CD14-positive monocyte (primary cell): ENCODE results near the gene AOPEP. TPM values are rescaled to one million over a fixed set of nuclear protein-coding genes. Genes with fewer than 3 reads are reported as not detected.

Experiments
- DNase-seq, 3 donors: peaks; one replicate each; pipeline ENCODE4 v3.0.0-alpha.2; 2011 to 2022
- H2AFZ ChIP-seq: 2 replicates; pipeline ENCODE4 v1.6.0; 2012; ENCODE audit warnings: mild to moderate bottlenecking, low read depth, low read length, inconsistent platforms; ENCODE audit not compliant: insufficient read depth, poor library complexity, severe bottlenecking
- H3K27ac ChIP-seq, 2 donors: 1 replicate in 1 of 2; 2 replicates in 1 of 2; pipeline ENCODE4 v1.5.1; 2012 to 2013; ENCODE audit warnings: low read length in 2 of 2, control low read depth in 1 of 2, inconsistent platforms in 1 of 2, low read depth in 1 of 2, mild to moderate bottlenecking in 1 of 2
- H3K27me3 ChIP-seq, 2 donors: one replicate each; pipeline versions ENCODE4 v1.6.0 to v1.6.1; 2011 to 2013; ENCODE audit warnings: low read length in 2 of 2; ENCODE audit not compliant: control insufficient read depth in 2 of 2, insufficient read depth in 2 of 2
- H3K36me3 ChIP-seq, 2 donors: replicated peaks in 1 of 2; 1 replicate in 1 of 2; 2 replicates in 1 of 2; pipeline versions ENCODE4 v1.5.1 to v1.6.1; 2012 to 2013; ENCODE audit warnings: low read length in 2 of 2, control low read depth in 1 of 2, inconsistent platforms in 1 of 2, mild to moderate bottlenecking in 1 of 2; ENCODE audit not compliant: insufficient read depth in 2 of 2, control insufficient read depth in 1 of 2
- H3K4me1 ChIP-seq, 2 donors: 1 replicate in 1 of 2; 2 replicates in 1 of 2; pipeline versions ENCODE4 v1.5.1 to v1.6.1; 2012 to 2013; ENCODE audit warnings: low read length in 2 of 2, control low read depth in 1 of 2, inconsistent platforms in 1 of 2, mild to moderate bottlenecking in 1 of 2, moderate library complexity in 1 of 2; ENCODE audit not compliant: insufficient read depth in 2 of 2, control insufficient read depth in 1 of 2
- H3K4me2 ChIP-seq: replicated peaks from 2 replicates; pipeline ENCODE3; 2012; ENCODE audit warnings: low read length, moderate library complexity, mild to moderate bottlenecking; ENCODE audit not compliant: poor library complexity, severe bottlenecking; ENCODE audit errors: extremely low read depth
- H3K4me3 ChIP-seq, 3 experiments: fragments of 200-600 bp in 1 of 3; sonication (generic) in 1 of 3; replicated peaks in 1 of 3; 1 replicate in 2 of 3; 2 replicates in 1 of 3; pipeline ENCODE4 v1.5.1; 2011 to 2013; ENCODE audit warnings: low read length in 3 of 3, mild to moderate bottlenecking in 3 of 3, control low read depth in 2 of 3, low read depth in 2 of 3, inconsistent platforms in 1 of 3, moderate library complexity in 1 of 3
- H3K79me2 ChIP-seq: 2 replicates; pipeline ENCODE4 v1.6.0; 2012; ENCODE audit warnings: mild to moderate bottlenecking, control low read depth, inconsistent platforms, low read length, moderate library complexity; ENCODE audit not compliant: insufficient read depth
- H3K9ac ChIP-seq: 2 replicates; pipeline ENCODE4 v1.6.0; 2017; ENCODE audit warnings: low read length, mild to moderate bottlenecking; ENCODE audit not compliant: insufficient read depth, poor library complexity, severe bottlenecking
- H3K9me3 ChIP-seq, 2 donors: replicated peaks in 1 of 2; 1 replicate in 1 of 2; 2 replicates in 1 of 2; pipeline versions ENCODE4 v1.5.1 to v1.6.1; 2012 to 2013; ENCODE audit warnings: low read length in 2 of 2, control low read depth in 1 of 2; ENCODE audit not compliant: control insufficient read depth in 1 of 2, insufficient read depth in 1 of 2
- H4K20me1 ChIP-seq: 2 replicates; pipeline ENCODE4 v1.6.0; 2012; ENCODE audit warnings: mild to moderate bottlenecking, low read length, control low read depth, moderate library complexity; ENCODE audit not compliant: insufficient read depth
- H3K27ac Mint-ChIP-seq, 7 donors: one replicate each; pipeline ENCODE4 v1.8.0; 2020; ENCODE audit warnings: mild to moderate bottlenecking in 7 of 7, mixed read lengths in 7 of 7, moderate library complexity in 6 of 7, inconsistent platforms in 2 of 7
- H3K27me3 Mint-ChIP-seq, 3 donors: one replicate each; pipeline ENCODE4 v1.8.0; 2021 to 2022; ENCODE audit warnings: low read depth in 3 of 3, mild to moderate bottlenecking in 3 of 3, mixed read lengths in 3 of 3, moderate library complexity in 3 of 3, inconsistent platforms in 1 of 3
- H3K36me3 Mint-ChIP-seq, 2 donors: one replicate each; pipeline ENCODE4 v1.8.0; 2020; ENCODE audit warnings: mixed read lengths in 2 of 2, inconsistent platforms in 1 of 2, mild to moderate bottlenecking in 1 of 2
- H3K4me1 Mint-ChIP-seq: one replicate; pipeline ENCODE4 v1.8.0; 2020; ENCODE audit warnings: mild to moderate bottlenecking, mixed read lengths
- H3K4me3 Mint-ChIP-seq, 2 donors: one replicate each; pipeline ENCODE4 v1.8.0; 2020; ENCODE audit warnings: mild to moderate bottlenecking in 2 of 2, mixed read lengths in 2 of 2, moderate library complexity in 1 of 2
- H3K9me3 Mint-ChIP-seq, 7 donors: one replicate each; pipeline ENCODE4 v1.8.0; 2020 to 2022; ENCODE audit warnings: mixed read lengths in 7 of 7, mild to moderate bottlenecking in 6 of 7, moderate library complexity in 6 of 7, inconsistent platforms in 2 of 7
- WGBS: methylation state at CpG from one replicate; pipeline ENCODE4 v1.1.5; 2013; ENCODE audit warnings: missing lambda C conversion rate; ENCODE audit not compliant: insufficient coverage; 5-methylcytosine and 5-hydroxymethylcytosine counted together
- intact Hi-C, 2 donors: fragments of 100-400 bp; cut with micrococcal nuclease; formaldehyde crosslinking; loops; one replicate each; pipeline versions ENCODE4 v1.15.0 to v1.15.1; 2023
- polyA plus RNA-seq, 3 donors: library from polyadenylated mRNA; depleted of rRNA in 1 of 3; unstranded in 2 of 3; stranded (reverse) in 1 of 3; fragments of 300-500 nt in 2 of 3; fragments of >200 nt in 1 of 3; fragmentation: Illumina TruSeq in 2 of 3; gene quantifications; 1 replicate in 2 of 3; 2 replicates in 1 of 3; pipeline ENCODE4 v1.2.3, GENCODE V29; 2012 to 2021
- TF ChIP-seq, protein P1 (sequence below): fragments of 200-600 bp; IDR thresholded peaks from one replicate; pipeline ENCODE4 v1.8.0; 2022; ENCODE audit warnings: antibody characterized with exemption, mild to moderate bottlenecking

AOPEP gene
- polyA plus RNA-seq, 3 donors, result 3.0 to 4.1 (median 3.1) TPM

DNA sequence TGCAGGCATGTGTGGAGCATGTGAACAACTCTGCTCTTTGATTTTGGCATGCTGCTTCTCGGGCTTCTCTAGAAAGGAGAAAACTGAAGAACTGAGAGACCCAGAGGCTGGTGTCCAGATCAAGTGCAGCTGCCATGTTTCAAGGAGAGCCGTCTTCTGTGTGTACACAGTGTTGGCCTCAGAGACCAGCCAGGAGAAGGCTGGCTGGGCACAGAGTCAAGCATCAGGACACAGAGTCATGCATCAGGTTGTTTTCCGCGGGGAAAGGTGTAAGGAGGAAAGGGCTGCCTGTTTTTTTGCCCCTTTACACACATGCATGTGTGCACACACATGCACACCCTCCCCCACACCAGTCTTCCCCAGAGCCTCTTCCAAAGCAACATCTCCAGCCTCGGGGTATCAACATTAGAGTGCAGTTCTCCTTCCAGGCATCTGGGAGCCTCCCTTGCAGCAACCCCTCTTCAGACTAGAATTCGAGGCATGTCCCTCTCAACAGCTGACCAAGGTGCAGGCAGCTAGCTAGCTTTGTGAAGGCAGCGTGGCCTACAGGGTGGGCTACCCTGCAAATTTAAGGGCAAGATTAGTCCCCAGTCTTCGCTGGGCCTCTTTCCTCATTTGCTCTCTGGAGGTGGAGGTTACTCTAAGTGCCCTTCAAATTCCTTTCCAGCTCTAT is 180.9 kb downstream of the AOPEP start:
- intact Hi-C loops, result no loop called here
- Mint-ChIP-seq H3K27me3 (no peaks in the 10 kb centered on the region), H3K9me3 (peaks cover 0 to 4% (median 0%) of the 10 kb centered on the region in 7 donors), H3K4me1 (peaks cover 11% of the 10 kb centered on the region), H3K4me3 (no peak overlapping the region), H3K36me3 (peaks cover 0 to 3% of the 10 kb centered on the region in 2 donors), H3K27ac (peak overlapping the region in 1 of 7 donors; percentile 50)
- TF ChIP-seq, protein P1, sequence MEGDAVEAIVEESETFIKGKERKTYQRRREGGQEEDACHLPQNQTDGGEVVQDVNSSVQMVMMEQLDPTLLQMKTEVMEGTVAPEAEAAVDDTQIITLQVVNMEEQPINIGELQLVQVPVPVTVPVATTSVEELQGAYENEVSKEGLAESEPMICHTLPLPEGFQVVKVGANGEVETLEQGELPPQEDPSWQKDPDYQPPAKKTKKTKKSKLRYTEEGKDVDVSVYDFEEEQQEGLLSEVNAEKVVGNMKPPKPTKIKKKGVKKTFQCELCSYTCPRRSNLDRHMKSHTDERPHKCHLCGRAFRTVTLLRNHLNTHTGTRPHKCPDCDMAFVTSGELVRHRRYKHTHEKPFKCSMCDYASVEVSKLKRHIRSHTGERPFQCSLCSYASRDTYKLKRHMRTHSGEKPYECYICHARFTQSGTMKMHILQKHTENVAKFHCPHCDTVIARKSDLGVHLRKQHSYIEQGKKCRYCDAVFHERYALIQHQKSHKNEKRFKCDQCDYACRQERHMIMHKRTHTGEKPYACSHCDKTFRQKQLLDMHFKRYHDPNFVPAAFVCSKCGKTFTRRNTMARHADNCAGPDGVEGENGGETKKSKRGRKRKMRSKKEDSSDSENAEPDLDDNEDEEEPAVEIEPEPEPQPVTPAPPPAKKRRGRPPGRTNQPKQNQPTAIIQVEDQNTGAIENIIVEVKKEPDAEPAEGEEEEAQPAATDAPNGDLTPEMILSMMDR, result no peak
- DNase-seq, result no peak
- no peaks in the 10 kb centered on the region for H3K79me2 ChIP-seq
- H3K9me3 ChIP-seq, result no peaks in the 10 kb centered on the region
- no peak overlapping the region for H3K4me3 ChIP-seq
- H3K9ac ChIP-seq, result no peak overlapping the region
- H3K36me3 ChIP-seq, result no peaks in the 10 kb centered on the region
- no peak overlapping the region for H2AFZ ChIP-seq
- no peaks in the 10 kb centered on the region for H4K20me1 ChIP-seq
- no peak overlapping the region for H3K27ac ChIP-seq
- H3K27me3 ChIP-seq, result no peaks in the 10 kb centered on the region
- no peaks in the 10 kb centered on the region for H3K4me1 ChIP-seq
- WGBS, result 88% methylated on average over 3 of the region's 8 CpGs
- H3K4me2 ChIP-seq, result no peak overlapping the region

DNA sequence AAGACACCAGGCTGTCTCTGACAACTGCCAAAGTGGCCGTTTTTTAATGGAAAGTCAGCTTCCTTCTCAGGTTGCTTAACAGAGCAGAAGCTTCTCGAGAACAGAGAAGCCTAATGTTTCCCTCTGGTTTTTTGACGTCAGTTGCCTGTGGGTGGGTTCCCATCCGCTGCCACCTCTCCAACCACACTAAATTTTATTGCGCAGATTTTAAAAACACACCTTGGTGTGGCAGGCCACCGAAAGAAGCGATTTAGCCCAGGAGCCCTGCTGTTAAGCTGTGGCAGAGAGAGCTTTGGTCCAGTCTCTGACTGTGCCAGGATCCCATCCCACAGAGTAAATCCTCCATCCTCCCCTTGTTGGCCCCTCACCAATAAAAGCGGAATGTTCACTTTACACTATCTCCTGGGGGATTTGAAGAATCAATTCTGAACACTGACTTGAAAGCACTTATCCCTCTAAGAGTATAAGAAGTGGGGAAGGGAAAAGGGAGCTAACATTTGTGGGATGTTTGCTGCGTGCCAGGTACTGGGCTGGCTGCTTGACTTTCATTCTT is 181.6 kb downstream of the AOPEP start:
- intact Hi-C loops, result no loop called here
- Histone ChIP-seq H3K4me3 (no peak overlapping the region), H3K4me1 (no peaks in the 10 kb centered on the region), H3K27ac (no peak overlapping the region), H4K20me1 (no peaks in the 10 kb centered on the region), H3K27me3 (no peaks in the 10 kb centered on the region), H3K36me3 (no peaks in the 10 kb centered on the region), H3K9ac (no peak overlapping the region), H3K9me3 (no peaks in the 10 kb centered on the region), H2AFZ (no peak overlapping the region), H3K4me2 (no peak overlapping the region), H3K79me2 (no peaks in the 10 kb centered on the region)
- H3K27ac Mint-ChIP-seq, result peak overlapping the region in 1 of 7 donors; percentile 42
- DNase-seq, result no peak
- peaks cover 0 to 3% of the 10 kb centered on the region in 2 donors for H3K36me3 Mint-ChIP-seq
- 53% methylated on average over 6 of the region's 9 CpGs for WGBS
- peaks cover 11% of the 10 kb centered on the region for H3K4me1 Mint-ChIP-seq
- no peak overlapping the region for H3K4me3 Mint-ChIP-seq
- no peaks in the 10 kb centered on the region for H3K27me3 Mint-ChIP-seq
- TF ChIP-seq, protein P1, result no peak
- H3K9me3 Mint-ChIP-seq, result peaks cover 0 to 4% (median 0%) of the 10 kb centered on the region in 7 donors
